Measurements from ENCODE around the gene PON3.
"Not testable (repeated sequence)": the region's sequence is repeated elsewhere in the genome, so short reads cannot be mapped to it uniquely, and the experiment has no call there.

The PON3 gene

GRCh38 chr7:95411666-95412065 is 15.5 kb upstream of the PON3 start:
- DNase-seq, result no peak

GRCh38 chr7:95411036-95411435 is 14.9 kb upstream of the PON3 start:
- no peak for DNase-seq

GRCh38 chr7:95407751-95408150 is 11.6 kb upstream of the PON3 start:
- no peak for DNase-seq

DNA sequence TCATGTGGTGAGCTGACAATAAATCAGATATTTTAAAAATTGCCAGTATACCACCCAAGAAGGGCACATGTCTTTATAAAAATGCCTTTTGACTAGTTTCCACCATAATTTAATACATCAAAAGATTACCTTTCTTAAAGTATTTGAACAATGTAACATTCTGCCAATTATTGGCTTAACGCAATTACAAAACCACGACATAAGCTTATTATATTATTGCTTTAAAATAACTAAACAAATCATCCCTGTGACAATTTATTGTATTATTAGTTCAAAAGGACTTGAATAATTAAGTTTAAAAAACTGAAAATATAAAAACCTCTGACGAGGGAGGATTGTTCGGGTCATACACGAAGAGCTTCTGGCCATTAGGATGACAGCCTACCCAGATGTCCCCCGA is 9.6 kb upstream of the PON3 start:
- DNase-seq, result no peak

DNA sequence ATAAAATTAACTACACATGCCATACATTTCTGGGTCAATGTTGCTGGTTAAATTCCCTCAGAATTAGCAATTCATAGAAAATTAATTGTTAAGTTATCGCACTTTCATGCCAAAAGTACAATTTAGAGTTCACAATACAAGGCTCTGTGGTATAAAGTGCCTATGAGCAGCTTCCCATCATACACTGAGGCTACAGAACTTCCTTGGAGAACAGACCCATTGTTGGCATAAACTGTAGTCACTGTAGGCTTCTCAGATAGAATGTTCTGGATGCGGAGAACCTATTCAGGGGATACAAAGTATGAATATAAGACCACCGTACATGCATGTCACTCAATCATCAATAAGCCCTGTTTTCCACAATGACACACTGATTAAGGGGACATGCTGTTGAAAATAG is 9.0 kb upstream of the PON3 start:
- DNase-seq, result no peak

GRCh38 chr7:95404316-95404865 is 8.2 kb upstream of the PON3 start:
- DNase-seq, result no peak

- DNase-seq, result no peak
These were observed 2.2 kb upstream of the PON3 start for GRCh38 chr7:95398155-95398940.

DNA sequence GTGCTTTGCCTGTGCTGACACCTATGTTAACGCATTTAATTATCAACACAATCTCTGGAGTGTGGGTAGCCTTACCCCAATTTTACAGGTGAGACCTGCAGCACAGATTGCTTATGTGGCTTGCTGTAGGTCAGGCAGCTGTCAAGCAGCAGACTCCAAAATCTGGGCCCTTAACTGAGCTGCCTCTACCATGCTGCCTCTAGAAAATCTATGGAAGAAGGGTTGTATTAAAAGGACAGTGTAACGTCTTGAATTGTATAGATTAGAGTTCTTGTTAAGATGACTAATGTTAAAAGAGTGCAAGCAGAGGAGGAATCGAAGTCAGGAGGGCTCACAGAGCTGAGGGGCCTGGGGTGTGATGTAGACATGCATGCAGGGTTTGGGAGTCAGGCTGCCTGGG is 1.2 kb upstream of the PON3 start:
- DNase-seq, result no peak

GRCh38 chr7:95395755-95396135 is 430 bp downstream of the PON3 start:
- no peak for DNase-seq

GRCh38 chr7:95394370-95394769 is 1.8 kb downstream of the PON3 start:
- DNase-seq, result no peak

DNA sequence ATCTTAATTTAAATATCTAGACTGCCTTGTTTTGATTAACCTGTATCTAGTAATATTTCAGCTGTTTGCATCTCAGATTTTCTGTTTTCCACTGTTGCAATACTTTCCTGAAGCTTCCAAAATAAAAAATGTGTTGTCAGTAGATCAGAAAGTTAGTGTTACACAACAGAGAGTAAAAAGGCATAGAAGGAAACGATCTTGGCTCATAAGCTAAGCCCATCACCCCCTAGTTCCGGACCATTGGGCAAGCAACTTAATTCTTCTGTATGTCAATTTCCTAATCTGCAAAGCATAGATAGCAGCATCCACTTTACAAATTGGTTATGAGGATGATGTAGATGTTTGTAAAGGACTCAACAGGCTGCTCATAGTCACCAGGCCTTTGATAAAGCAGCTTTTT is 4.4 kb downstream of the PON3 start:
- no peak for DNase-seq

- no peak for DNase-seq
These were observed 6.7 kb downstream of the PON3 start for GRCh38 chr7:95389516-95389915.

DNA sequence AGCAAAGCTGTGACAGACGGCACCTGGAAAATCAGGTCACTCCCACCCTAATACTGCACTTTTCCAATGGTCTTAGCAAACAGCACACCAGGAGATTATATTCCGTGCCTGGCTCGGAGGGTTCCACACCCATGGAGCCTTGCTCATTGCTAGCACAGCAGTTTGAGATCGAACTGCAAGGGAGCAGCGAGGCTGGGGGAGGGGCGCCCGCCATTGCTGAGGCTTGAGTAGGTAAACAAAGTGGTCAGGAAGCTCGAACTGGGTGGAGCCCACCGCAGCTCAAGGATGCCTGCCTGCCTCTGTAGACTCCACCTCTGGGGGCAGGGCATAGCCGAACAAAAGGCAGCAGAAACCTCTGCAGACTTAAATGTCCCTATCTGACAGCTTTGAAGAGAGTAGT is 16.7 kb downstream of the PON3 start:
- not testable (repeated sequence) for DNase-seq

GRCh38 chr7:95376632-95377400 is 19.4 kb downstream of the PON3 start:
- no peak for DNase-seq

DNA sequence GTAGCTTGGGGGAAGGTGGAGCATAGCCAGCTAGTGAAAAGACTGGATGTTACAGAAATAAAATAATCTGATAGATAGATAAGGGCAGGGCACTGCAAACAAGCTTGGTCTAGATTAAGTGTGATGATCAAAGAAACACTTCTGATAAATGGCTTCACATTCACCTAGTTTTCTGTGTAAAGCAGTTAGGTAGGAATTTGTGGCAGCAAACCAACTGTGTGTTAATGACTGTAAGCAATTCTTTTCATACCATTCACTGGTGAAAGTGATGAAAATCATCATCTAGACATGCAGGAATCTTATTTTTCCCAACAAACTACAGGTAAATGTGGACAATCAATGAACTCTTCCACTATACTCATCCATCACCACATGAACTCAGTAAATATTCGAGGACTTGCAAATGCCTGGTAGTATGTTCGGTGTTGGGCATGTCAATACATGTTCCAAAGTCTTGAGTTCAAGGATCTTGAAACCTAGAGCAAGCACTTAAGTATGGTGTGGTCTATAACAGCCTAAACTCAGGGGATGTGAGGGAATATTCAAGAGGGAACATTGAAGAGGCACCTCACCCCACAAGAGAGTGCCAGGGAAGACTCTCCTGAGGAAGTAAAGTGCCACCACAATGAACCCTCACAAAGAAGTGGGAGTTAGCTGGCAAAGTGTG is 20.5 kb downstream of the PON3 start:
- DNase-seq, result no peak

GRCh38 chr7:95373323-95373722 is 22.9 kb downstream of the PON3 start:
- no peak for DNase-seq

GRCh38 chr7:95368235-95368634 is 27.9 kb downstream of the PON3 start:
- no peak for DNase-seq

GRCh38 chr7:95367606-95368005 is 28.6 kb downstream of the PON3 start:
- peak; percentile 55 for DNase-seq

- no peak for DNase-seq
These were observed 31.0 kb downstream of the PON3 start for GRCh38 chr7:95365151-95365550.

DNA sequence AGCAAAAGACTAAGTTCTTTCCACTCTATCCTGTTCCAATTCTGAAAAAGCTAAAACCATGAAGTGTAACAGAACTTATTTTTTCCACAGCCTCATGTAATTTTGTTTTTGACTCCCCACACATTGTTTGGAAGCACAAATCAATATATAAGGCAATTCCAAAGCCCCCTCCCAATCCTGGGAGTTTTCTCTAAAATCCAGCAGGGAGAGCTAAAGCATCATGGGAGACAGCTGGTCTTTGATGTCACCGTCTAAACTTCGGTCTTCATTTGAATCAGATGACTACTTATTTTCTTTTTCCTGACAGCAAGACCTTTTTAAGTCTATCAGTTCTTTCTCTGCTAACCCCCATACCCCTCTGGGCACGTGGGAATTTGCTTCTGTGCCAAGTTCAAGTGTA is 38.6 kb downstream of the PON3 start:
- DNase-seq, result no peak

DNA sequence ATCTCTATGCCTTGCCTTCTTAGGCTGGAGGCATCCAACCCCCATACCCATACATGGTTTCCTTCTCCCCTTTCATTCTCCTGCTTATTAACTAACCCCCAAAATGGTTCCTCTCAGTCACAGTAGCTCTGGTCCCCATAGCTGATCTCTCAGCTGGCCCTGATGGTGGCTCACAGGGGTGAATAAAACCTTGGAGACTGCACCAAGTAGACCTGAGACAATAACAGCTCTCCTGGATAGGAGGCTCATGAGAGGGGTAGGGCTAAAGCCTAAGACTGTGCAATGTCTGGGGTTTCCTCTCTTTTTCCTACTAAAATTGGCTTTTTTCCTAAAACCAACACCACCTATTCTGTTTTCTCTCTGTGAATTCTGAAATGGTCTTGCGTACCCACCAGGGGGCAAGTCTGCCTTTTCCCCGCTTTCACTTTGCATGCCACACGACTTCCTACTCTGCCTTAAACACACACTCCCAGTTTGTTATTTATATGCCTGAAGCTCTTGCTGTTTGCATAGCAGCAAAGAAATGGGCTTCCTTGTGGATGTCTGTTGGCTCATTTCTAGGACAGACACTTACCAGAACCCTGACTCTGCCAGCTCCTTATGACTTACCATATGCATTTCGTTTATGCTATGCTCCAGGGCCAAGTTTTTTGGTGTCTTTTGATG is 53.4 kb downstream of the PON3 start:
- DNase-seq, result no peak

DNA sequence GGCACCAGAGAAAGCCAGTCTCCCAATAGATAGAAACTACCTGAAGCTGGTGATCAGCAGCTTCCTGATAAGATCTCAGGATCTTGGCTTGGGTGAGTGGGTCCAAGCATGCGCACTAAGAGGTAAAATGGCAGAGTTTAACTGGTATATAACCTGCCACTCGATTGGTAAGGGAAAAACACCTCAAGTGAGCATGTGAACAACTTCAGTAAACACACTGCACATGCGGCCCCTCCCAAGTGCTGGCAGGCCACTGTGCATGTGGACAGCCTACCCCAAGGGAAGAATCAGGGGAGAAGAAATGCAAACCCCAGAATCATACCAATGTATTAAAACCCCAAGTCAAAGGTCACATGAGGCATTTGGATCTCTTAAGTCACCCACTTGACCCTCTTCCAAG is 54.1 kb downstream of the PON3 start:
- DNase-seq, result no peak

GRCh38 chr7:95340491-95340890 is 55.7 kb downstream of the PON3 start:
- no peak for DNase-seq
